Midbrain (tissue), 1 donor: ENCODE measurements around the gene PHLPP1.
A peak's percentile ranks its signal among the peaks of the same experiment; 100 is the strongest.

Experiments
- DNase-seq: peaks from one replicate; lab custom pipeline; 2025; lab: John Stamatoyannopoulos, UW

The PHLPP1 gene

GRCh38 chr18:62982600-62983251 is 267.4 kb downstream of the PHLPP1 start:
- peak; percentile 81 for DNase-seq

DNA sequence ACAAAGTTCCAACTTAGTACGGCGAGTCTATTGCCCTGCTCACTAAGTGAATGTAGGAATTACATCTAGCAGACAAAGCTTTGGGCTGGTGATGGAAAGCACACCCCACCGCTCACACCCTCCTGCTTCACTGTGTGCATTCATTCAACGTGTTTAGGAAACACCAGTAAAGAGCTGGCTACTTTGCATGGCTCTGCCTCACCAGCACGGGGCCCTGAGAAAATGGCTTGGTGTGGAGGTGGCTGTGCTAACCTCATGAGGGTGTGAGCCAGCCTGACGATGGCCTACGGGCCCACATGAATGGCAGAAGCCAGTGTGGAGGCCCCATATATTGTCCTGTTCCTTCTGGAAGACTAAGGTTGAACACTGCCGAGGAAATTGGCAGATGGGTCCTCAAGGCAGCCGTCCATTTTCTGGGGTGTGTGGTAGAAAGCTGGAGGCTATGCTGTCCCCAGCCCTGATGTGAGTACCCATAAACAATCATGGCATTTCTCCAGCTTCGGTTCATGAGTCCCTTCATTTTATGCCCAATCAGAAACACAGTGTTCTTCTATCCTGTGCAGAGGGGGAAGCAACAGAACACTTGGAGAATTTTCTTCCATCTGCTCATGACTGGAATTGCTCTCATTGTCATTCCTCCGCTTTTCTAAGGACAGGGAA is 269.4 kb downstream of the PHLPP1 start:
- no peak for DNase-seq

GRCh38 chr18:62986490-62986889 is 271.1 kb downstream of the PHLPP1 start:
- DNase-seq, result no peak

DNA sequence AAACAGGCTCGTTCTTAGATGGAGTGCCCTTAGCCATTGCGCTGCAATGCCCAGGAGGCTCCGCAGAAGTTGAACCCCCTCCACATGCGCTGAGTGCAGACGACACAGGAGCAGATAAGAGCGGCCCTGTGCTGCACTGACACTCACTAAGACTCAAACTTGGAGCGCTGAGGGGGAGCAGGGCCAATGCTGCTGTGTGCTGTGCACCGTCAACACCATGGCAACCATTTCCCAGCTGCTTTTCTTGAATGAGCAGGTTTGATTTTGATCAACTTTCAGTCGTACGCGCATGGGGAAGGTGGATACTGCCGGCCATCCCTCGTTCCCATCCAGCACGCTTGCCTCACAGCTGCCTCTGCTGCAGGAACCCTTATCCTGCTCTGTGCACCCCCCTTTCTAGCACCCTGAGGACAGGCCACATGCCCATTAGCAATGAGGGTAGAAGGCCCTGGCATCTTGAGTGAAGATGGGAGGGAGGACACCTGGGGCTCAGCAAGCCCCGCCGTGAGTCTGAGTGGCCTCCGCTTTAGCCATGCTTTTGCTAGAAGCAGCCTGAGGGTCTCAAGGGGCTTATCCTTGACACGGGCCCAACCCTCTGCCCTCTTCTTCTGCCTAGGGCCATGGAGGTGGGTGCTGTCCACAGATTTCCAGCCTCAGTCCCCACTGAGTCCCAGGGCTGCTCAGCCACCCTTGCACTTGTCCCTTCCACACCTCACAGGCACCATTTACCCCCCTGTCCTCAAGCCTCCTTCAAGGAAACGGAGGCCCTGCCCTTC is 271.9 kb downstream of the PHLPP1 start:
- DNase-seq, result no peak

DNA sequence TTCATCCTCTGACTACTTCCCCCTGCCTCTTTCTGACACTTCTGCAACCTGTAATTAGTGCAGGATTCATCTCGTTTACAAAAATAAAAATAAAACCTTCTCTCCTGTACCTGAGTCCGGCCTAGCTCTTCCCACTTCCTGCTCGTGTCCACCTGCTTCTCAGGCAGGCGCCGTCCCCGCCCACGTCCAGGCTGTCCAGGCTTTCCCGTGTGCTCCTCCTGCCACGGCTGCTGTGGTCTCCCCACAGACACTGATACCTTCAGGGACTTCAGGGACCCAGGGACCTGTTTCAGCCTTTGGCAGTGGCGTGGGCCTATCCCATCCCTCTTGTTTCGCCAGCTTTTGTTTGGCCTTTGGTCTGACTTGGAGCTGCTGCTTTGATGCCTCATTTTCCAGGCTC is 272.5 kb downstream of the PHLPP1 start:
- DNase-seq, result no peak

- DNase-seq, result no peak
These were observed 273.1 kb downstream of the PHLPP1 start for GRCh38 chr18:62988471-62988870.

DNA sequence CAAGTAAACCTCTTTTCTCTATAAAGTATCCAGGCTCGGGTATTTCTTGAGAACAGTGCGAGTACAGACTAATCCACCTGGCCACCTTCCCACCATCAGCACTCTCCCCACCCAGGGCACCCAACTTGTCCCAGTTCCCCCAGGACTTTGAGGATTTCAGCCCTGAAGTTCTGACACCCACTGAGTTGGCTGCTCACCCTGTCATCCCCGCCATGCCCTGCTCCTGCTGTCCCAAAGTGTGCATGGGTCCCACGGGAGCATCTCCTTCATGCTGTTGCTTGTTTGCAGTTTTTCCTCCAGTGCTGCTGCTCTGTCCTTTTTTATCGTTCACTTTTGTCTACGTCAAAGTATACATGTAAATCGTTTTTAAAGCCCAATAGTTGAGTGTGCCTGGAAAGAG is 273.9 kb downstream of the PHLPP1 start:
- no peak for DNase-seq

- no peak for DNase-seq
These were observed 275.3 kb downstream of the PHLPP1 start for GRCh38 chr18:62990653-62991052.

- no peak for DNase-seq
These were observed 276.0 kb downstream of the PHLPP1 start for GRCh38 chr18:62991389-62991788.

- DNase-seq, result no peak
These were observed 276.6 kb downstream of the PHLPP1 start for GRCh38 chr18:62991959-62992358.

DNA sequence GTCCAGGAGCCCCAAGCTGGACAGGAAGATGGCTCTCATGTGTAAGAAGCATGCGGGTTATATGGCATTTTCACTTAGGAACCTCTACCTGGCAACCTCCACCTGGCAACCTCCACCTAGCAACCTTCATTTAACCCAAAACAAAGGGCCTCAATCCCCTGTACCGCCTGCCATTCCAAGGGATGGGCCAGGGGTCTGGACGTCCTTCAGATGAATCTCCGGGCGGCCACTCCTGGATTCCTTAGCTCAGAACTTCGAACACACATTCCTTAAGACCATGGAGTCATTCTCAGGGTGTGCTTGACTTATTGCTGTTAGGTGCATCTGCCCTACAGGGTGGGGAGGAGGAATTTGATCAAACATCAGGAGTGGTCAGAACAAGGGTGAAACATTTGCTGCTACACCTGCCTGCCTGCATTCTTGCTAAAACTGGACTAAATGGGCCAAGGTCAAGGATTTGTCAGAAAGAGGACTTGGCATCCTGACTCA is 277.6 kb downstream of the PHLPP1 start:
- DNase-seq, result no peak

DNA sequence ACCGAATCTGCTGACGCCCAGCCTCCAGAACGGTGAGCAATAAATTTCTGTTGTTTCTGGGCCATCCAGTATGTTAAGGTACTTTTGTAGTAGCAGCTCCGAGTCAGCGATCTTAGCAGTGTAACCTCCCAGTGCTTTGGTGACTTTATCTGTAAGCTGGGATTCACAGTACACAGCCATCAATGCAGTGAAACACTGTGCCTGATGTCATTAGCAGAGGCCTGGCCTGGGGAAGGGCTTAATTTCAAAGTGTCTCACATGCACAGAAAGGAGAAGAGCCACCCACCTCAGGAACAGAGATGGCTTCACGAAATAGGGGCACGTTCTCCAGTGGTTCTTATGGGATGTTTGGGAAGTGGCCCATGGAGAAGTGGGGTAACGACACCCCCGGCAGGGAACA is 281.2 kb downstream of the PHLPP1 start:
- DNase-seq, result no peak

DNA sequence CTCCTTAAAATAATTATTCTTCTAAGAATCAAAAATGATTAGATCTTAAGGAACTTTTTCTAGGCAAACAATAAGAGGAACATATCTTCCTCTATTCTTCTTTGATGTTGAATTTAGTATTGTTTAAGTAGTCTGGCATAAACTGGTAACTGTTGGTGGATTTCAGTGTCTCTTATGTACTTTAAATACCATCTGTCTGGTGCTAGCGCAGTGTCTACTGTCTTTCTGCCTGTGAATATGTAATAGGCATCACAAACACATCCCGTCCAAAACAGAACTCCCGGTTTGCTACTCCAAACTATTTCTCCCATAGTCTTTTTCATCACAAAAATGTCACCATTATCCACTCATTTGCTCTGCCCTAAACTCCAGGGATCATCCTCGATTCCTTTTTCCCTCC is 281.7 kb downstream of the PHLPP1 start:
- no peak for DNase-seq

- no peak for DNase-seq
These were observed 283.1 kb downstream of the PHLPP1 start for GRCh38 chr18:62998443-62998842.

- peak; percentile 32 for DNase-seq
These were observed 284.1 kb downstream of the PHLPP1 start for GRCh38 chr18:62999392-62999791.

DNA sequence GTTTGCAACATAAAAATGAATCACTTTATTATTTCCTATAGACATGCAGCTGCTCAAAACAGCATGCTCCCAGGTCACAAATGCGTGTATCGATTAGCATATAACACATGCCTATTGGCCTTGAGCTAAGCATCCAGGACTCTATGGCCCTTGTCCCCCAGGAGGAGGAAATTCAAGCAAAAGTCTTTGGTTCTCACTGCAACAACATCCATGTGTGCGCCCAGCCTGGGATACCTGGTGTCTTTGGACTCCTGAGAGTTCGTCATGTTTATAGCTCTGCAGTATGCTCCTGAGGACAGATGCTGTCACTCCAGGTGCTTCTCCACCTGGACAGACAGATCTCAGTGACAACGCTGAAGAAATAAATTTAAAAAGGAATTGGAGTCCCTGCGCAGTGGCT is 284.6 kb downstream of the PHLPP1 start:
- DNase-seq, result no peak

DNA sequence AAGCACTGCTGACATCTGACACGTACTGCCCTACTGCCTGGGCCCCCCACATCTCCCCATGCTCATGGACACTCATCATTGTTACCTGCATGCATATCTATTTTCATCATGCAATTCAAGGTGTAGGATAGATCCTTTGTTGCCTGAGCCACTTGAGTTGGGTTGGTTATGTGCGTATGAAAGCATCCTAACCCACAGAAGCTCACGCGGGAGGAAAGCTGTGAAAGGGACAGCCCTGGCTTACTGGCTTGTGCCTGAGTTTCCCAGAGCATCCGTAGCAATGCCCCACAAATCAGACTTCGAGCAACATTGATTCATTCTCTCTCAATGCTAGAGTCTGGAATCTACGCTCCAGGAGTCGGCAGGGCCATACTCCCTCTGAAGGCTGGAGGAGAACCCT is 285.5 kb downstream of the PHLPP1 start:
- no peak for DNase-seq

- no peak for DNase-seq
These were observed 286.5 kb downstream of the PHLPP1 start for GRCh38 chr18:63001861-63002260.

DNA sequence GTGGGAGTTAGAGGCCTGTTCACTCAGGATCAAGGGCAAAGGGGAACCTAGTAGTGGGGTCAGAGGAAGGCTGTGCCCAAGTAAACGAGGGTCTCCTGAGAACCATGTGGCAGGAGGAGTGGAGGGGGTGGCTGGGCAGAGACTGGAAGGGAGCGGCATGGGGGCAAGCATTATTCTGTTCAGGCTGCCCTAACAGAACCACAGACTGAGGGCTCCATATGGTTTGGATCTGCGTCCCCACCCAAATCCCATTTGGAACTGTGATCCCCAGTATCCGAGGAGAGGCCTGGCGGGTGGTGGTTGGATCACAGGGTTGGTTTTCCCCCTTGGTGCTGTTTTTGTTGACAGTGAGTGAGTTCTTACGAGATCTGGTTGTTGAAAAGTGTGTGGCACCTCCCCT is 287.0 kb downstream of the PHLPP1 start:
- no peak for DNase-seq

DNA sequence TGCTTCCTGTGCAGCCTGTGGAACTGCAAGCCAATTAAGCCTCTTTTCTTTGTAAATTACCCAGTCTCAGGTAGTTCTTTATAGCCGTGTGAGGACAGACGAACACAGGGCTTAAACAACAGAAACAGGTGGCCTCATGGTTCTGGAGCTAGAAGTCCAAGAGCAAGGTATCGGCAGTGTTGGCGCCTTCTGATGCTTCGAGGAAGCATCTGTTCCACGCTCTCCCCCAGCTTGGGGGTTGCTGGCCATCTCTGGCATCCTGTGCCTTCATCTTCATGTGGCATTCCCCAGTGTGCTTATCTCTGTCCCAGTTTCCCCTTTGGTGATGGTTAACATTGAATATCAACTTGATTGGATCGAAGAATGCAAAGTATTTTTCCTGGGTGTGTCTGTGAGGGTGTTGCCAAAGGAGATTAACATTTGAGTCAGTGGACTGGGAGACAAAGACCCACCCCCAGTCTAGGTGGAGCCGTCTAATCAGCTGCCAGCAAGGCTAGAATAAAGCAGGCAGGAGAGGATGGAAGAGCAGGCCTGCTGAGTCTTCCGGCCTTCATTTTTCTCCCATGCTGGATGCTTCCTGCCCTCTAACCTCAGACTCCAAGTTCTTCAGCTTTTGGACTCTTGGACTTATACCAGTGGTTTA is 287.6 kb downstream of the PHLPP1 start:
- DNase-seq, result no peak

DNA sequence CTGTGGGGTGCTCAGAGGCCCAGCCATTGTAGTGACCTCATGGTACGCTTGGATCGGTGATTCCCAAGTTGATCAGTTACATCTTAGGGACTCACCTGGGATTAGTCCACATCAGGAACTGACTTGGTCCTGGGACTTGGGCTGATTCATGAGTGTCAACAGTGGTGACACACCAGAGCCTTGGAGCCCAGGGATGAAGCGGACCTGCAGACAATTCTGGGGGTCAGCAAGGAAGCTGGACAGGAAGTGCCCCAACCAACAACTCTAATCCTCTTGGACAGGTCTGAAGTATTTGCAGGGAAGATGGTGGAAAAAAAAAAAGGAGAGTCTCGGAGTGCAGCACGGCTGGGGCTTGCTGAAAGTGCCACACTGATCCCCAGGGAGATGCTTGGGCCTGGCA is 288.6 kb downstream of the PHLPP1 start:
- DNase-seq, result no peak

DNA sequence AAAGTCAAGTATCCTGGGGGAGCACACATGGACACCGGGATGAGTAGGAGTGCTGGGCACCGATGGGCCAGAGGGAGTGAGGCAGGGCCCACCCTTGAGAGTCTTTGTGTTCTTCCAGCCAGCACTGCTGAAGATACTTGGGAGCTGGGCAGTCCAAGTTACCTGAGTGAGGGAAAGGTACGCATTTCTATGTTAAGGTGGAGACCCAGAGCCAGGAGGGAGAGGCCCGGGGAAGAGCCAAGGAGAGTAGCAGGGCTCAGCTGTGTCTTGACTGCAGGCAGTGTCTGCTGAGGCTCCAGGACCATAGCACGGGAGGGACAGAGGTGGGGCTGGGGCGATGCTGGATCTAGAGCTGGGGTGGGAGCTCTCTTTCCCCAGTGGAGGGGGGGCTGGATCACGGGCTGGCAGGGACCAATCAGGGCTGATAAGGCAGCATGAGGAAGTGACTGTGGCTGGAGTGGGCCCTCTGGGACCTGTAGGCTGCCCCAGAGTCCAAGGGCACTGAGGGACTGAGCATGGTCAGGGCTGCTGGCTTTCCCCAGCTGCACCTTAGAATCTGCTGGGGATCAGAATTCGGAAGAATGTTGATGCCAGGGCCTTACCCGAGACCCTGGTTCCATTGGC is 289.2 kb downstream of the PHLPP1 start:
- DNase-seq, result no peak
